Measurements from ENCODE around the gene ID1. TPM values are rescaled to one million over a fixed set of nuclear protein-coding genes. Genes with fewer than 3 reads are reported as not detected.

ID1 gene
- total and polyA plus RNA-seq, 2 of the 13 experiments (the other 11 are each of a cell fraction or from before 2014, with no cell fraction given): 320 to 419 TPM

- TF ChIP-seq NONO (IDR thresholded peaks at IDR 0.05): no peak
- TF ChIP-seq NONO (CRISPR knock-in tag; conservative IDR thresholded peaks at IDR 0.05): peak; percentile 99
- TF ChIP-seq SNRNP70 (IDR thresholded peaks at IDR 0.05; ENCODE audit: low read depth, low read length): no peak
- TF ChIP-seq ZNF607 (CRISPR knock-in tag; IDR thresholded peaks at IDR 0.05; ENCODE audit: borderline replicate concordance): no peak; the same call in 1 of the 2 replicates
- TF ChIP-seq ZMYM4 (CRISPR knock-in tag; IDR thresholded peaks at IDR 0.05): peak; percentile 90
- peak; percentile 95; the same call in 1 of the 2 replicates for TF ChIP-seq ZNF788 (CRISPR knock-in tag; IDR thresholded peaks at IDR 0.05; ENCODE audit: borderline replicate concordance)
- peak; percentile 44 for TF ChIP-seq ZBTB38 (CRISPR knock-in tag; IDR thresholded peaks at IDR 0.05)
- TF ChIP-seq ZNF20 (CRISPR knock-in tag; IDR thresholded peaks at IDR 0.05): peak; percentile 86; the same call in 1 of the 2 replicates
- TF ChIP-seq POLR2AphosphoS5 (IDR thresholded peaks at IDR 0.05; ENCODE audit: low read depth, low read length): peak; percentile 94
- TF ChIP-seq ZNF224 (CRISPR knock-in tag; IDR thresholded peaks at IDR 0.05): peak; percentile 49; the same call in 1 of the 2 replicates
- TF ChIP-seq SMARCC2 (IDR thresholded peaks at IDR 0.05): 0 out of 2 replicates have a peak, but pooled peaks have one; percentile 72
- TF ChIP-seq, protein P1, sequence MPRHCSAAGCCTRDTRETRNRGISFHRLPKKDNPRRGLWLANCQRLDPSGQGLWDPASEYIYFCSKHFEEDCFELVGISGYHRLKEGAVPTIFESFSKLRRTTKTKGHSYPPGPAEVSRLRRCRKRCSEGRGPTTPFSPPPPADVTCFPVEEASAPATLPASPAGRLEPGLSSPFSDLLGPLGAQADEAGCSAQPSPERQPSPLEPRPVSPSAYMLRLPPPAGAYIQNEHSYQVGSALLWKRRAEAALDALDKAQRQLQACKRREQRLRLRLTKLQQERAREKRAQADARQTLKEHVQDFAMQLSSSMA (CRISPR knock-in tag; IDR thresholded peaks at IDR 0.05): peak; percentile 89
- TF ChIP-seq REL (CRISPR knock-in tag; conservative IDR thresholded peaks at IDR 0.05): peak; percentile 96; the same call in 1 of the 2 replicates
- peak; percentile 70 for TF ChIP-seq RELA (CRISPR knock-in tag; IDR thresholded peaks at IDR 0.05)
- TF ChIP-seq HNRNPLL (IDR thresholded peaks at IDR 0.05; ENCODE audit: low read depth, low read length, poor library complexity, severe bottlenecking): peak; percentile 86
- TF ChIP-seq NKX3-1 (CRISPR knock-in tag; IDR thresholded peaks at IDR 0.05): peak; percentile 90
- 0 out of 2 replicates have a peak, but pooled peaks have one; percentile 37 for TF ChIP-seq ZNF704 (CRISPR knock-in tag; IDR thresholded peaks at IDR 0.05; ENCODE audit: borderline replicate concordance)
- TF ChIP-seq FOXM1 (CRISPR knock-in tag; IDR thresholded peaks at IDR 0.05): peak; percentile 66; the same call in 1 of the 2 replicates
- TF ChIP-seq, protein P2, sequence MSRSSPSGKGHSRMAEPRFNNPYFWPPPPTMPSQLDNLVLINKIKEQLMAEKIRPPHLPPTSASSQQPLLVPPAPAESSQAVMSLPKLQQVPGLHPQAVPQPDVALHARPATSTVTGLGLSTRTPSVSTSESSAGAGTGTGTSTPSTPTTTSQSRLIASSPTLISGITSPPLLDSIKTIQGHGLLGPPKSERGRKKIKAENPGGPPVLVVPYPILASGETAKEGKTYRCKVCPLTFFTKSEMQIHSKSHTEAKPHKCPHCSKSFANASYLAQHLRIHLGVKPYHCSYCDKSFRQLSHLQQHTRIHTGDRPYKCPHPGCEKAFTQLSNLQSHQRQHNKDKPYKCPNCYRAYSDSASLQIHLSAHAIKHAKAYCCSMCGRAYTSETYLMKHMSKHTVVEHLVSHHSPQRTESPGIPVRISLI (CRISPR knock-in tag; IDR thresholded peaks at IDR 0.05; ENCODE audit: borderline replicate concordance): peak; percentile 44; the same call in 1 of the 2 replicates
- TF ChIP-seq, protein P3, sequence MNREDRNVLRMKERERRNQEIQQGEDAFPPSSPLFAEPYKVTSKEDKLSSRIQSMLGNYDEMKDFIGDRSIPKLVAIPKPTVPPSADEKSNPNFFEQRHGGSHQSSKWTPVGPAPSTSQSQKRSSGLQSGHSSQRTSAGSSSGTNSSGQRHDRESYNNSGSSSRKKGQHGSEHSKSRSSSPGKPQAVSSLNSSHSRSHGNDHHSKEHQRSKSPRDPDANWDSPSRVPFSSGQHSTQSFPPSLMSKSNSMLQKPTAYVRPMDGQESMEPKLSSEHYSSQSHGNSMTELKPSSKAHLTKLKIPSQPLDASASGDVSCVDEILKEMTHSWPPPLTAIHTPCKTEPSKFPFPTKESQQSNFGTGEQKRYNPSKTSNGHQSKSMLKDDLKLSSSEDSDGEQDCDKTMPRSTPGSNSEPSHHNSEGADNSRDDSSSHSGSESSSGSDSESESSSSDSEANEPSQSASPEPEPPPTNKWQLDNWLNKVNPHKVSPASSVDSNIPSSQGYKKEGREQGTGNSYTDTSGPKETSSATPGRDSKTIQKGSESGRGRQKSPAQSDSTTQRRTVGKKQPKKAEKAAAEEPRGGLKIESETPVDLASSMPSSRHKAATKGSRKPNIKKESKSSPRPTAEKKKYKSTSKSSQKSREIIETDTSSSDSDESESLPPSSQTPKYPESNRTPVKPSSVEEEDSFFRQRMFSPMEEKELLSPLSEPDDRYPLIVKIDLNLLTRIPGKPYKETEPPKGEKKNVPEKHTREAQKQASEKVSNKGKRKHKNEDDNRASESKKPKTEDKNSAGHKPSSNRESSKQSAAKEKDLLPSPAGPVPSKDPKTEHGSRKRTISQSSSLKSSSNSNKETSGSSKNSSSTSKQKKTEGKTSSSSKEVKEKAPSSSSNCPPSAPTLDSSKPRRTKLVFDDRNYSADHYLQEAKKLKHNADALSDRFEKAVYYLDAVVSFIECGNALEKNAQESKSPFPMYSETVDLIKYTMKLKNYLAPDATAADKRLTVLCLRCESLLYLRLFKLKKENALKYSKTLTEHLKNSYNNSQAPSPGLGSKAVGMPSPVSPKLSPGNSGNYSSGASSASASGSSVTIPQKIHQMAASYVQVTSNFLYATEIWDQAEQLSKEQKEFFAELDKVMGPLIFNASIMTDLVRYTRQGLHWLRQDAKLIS (CRISPR knock-in tag; IDR thresholded peaks at IDR 0.05): peak; percentile 93
These were observed 32.2 kb upstream of the ID1 start (continued) for GRCh38 chr20:31572701-31573554.

Data from HepG2 (cell line).